Activated CD4-positive, CD25-positive, alpha-beta regulatory T cell (primary cell): ENCODE measurements around the gene KCNG2.

Experiments
- DNase-seq, 4 experiments: peaks; one replicate each; lab custom pipeline; 2025; lab: John Stamatoyannopoulos, UW

KCNG2 gene

DNA sequence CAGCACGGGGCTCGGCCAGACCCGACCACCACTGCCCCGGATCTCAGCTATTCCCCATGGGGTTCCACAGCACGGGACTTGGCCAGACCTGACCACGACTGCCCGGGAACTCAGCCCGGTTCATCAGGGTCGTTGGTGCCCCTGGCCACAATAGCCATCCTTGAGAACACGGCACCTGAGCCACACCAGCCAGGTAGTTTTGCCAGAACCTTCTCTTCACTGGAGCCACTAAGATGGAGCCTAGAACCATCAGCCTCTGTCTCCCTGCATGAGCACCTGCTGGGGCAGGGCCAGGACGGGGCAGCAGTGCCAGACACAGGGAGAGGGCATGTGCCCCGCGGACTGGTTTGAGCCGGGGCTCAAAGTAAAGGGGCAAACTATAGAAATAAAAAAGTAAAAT is 11.4 kb upstream of the KCNG2 start:
- DNase-seq: no peak

DNA sequence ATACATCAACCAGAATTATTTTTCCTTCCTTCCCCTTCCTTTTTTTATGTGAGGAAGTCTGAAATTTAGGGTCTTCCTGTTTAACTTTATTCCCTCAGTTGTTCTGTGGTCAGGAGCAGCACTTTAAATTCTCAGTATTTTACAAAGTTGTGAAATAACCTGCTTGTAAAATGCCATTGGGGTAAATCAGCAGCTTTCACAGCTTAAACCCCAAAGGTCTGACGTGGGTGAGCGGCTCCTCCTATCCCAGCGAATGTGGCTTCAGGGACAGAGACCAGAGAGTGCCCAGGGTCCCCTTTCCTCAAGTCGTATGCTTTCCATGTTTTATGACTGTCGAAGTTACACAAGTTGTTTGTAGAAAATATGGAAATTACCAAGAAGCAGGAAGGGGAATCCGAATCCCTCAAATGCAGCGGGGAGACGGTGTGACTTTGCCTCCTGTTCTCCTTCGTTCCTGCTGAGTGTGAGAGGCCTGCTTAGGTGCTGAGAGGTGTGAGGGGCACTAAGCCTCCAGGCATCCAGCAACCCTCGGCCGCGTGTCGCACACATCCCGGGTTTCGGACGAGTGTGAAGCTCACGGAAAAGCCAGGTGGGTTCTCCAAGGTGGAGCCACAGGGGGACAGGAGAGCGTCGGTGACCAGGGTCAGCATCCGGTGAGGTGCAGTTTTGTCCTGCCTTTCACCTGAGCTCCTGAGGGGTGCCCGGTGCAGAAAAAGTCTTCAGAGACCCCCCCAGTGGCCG is 10.8 kb upstream of the KCNG2 start:
- no peak for DNase-seq

DNA sequence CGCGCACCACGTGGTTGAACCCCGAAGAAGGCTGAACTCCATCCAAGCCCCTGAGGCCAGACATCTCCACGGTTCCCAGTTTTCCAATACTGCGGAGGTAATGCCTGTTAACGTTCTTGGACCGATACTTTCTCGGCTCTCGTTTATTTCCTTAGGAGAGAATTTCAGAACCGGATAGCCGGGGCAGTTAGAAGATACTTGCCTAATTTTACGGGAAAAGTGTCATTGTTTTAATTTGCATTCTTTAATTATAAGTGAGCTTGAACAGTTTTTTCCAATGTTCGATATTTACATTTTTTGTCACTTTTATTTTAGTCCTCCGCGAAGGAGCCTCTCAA is 10.2 kb upstream of the KCNG2 start:
- DNase-seq: no peak

DNA sequence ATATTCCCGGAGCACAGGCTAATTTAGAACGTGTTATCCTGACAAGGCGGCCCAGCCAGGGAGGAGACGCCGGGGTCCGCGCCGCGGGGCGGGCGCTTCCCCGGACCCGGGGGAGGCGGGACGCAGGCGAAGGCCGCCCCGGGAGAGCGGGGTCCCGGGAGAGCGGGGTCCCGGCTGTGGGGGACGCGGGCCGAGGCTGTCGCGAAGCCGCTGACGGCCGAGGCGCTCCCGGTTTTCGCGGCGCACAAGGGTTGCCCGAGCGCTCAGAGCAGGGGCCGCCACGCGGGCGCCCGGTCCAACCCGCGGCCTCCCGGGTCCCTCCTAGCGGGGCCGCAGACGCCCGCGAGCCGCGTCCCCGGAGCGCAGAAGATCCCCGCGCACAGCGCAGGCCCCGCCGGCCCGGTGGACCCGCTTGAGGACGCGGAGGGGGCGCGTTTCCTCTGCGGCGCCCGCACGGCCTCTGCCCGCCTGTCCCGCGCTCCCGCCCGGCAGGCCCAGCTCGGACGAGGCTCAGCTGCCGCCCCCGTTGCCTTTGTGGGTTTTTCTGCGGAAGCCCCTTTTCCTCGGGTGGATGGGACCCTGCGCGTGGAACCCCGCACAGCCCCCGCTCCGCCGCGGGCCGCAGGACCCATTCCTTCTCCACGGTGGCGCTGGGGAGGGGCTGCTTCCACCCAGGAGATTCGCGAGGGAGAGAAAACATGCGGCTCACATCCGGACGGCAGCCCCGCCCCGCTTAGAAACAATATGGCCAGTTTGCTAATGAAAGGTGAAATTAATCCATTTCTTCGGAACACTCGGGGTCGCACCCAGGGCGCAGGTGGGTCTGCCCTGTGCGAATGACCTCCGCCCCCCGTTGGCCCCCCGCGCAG is 9.6 kb upstream of the KCNG2 start:
- no peak for DNase-seq

DNA sequence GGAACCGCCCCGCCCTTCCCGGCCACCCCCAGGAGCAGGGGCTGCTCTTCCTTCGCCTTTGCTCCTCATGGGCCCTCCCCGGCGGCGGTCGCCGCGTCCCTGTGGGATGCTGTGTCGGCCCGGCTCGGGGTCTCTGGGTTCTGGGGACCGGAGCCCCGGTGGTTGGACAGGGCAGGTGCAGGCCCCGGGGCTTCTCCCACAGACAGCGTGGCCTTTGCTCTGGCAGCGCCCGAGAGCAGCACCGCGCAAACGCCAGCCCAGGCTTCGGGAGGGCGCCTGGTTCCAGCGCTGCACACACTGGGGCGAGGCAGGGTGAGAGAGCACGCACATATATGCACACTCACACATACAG is 9.0 kb upstream of the KCNG2 start:
- no peak for DNase-seq

DNA sequence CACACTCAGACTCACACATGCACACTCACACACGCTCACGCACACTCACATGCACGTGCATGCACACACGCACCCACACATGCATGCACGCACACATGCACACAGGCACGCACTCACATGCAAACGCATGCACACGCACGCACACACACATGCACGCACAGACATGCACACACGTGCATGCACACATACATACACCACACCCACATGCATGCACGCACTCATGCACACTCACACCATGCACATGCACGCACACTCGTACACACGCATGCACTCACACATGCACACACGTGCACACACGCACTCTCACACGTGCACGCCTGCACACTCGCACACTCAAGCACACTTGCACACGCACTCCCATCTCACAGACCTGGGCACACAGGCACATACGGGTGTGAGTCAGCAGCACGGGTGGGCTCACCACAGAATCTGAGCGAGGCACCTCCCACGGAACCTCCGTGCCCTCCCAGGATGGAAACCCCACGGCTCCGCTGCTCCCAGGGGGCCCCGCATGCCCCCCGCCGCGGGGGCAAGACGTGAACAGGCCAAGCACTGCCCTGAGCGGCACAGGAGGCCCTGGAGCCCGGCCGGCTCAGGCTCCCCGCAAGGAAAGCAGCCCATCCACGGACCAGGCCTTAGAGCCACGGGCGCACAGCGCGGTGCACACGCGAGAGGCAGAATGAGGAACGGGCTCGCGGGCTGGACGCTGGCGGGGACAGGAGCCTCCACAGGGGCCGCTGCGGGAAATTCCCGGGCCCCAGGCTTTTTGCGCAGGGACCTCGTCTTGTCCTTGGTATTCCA is 8.4 kb upstream of the KCNG2 start:
- DNase-seq: no peak

DNA sequence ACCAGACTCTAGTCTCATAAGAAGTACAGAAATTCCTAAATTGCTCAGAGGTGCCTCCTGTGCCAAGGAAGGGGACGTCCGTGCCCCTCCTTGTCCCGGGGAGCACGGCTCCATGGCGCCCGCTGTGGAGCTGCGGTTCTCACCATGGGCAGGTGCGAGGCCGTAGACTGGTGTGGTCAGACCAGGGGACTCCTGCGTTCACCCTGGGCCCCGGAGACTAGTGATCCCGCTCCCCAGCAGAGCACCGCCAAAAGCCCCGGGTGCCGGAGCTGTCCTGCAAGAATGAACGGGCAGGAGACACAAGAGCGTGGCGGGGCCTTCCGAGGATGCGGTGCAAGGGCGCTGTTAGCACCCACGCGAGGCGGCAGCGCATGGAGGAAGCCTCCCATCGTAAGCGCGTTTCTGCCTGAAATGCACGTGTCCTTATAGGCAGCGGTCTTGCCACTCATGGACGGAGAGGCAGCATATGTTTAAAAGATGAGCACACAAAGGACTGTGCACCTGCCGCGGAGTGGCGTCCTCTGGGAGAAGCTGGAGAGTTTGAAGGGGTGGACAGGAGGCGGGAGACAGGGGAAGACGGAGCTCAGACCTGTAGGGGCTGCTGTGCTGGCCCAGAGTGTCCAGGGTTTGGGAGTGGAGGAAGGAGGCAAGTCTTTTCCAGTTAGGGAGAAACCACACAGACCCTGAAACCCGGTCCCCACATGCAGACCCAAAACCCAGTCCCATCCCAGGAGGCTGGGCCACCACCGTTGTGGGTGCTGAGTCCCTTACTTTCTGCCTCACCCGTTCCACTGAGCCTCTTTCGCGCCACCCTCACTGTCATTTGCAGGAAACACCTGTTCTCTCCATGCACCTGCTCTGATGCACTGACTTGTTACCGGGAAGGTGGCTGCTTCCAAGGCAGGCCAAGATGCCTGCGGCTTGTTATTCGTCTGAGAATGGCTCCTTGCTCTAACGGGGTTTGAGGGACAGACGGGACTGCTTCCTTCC is 7.5 kb upstream of the KCNG2 start:
- DNase-seq: no peak

DNA sequence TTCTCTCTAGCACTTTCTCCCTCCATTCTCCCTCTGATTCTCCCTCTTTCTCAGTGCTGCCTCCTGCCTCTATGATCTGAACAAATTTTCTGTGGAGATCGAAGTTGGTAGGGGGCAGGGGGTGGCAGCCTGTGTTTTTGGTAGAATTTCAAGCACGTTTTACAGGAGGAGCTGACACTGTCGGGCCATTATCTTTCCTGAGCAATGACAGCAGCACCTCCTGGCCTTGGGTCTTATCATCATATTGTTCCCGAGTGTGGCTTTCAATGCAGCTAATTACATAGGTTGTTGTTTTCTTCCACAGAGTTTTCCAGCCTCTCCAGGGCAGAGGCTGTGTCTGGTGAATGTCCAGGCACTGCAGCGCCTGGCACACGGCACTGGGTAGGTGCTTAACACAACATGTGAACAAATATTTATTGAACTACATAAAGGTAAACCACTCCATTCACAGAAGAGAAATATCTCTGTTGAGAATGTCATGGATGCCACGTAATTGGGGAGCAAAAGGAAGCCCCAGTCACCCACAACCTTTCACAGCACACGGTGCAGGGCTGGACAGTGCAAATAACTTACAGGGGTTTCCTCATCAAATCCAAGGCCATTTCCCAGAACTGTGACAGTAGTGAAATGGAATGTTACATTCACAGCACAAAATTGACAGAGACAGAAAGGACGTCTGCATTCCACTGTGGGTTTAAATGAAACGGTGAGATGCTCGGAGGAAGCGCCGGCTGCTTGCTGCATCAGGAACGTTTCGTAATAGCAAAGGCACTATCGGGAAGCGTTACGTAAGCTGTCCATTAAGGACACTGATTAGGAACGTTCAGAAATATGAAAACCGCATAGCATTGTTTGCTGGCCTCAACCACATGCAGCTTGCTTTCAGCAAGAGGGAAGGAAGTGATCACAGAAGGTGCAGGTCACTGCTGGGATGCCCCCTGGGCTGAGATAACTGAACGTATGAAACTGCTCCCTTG is 6.5 kb upstream of the KCNG2 start:
- no peak for DNase-seq

- DNase-seq: no peak
Observed at GRCh38 chr18:79792096-79792987, 5.4 kb upstream of the KCNG2 start.

- no peak for DNase-seq
Observed at GRCh38 chr18:79792988-79793355, 4.8 kb upstream of the KCNG2 start.

- DNase-seq: no peak
Observed at GRCh38 chr18:79794846-79795245, 2.9 kb upstream of the KCNG2 start.

GRCh38 chr18:79795446-79795845 is 2.3 kb upstream of the KCNG2 start:
- DNase-seq: no peak

DNA sequence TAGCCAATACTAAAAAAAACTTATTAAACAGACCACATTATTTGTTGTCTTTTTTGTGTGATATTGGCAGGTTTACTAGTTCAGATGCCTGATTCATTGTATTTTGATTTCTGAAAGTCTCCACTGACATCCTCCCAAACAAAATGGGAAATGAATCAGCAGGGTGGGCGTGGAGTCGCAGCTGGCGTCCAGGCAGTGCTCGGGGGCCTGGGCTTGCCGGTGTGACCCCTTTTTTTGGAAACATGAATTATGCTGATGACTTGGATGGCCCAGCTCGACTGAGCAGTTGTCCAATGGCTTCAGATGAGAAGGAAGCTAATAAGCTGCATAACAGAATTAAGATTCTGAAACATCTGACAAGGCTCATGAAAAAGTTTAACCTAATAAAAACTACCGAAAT is 1.7 kb upstream of the KCNG2 start:
- DNase-seq: no peak

DNA sequence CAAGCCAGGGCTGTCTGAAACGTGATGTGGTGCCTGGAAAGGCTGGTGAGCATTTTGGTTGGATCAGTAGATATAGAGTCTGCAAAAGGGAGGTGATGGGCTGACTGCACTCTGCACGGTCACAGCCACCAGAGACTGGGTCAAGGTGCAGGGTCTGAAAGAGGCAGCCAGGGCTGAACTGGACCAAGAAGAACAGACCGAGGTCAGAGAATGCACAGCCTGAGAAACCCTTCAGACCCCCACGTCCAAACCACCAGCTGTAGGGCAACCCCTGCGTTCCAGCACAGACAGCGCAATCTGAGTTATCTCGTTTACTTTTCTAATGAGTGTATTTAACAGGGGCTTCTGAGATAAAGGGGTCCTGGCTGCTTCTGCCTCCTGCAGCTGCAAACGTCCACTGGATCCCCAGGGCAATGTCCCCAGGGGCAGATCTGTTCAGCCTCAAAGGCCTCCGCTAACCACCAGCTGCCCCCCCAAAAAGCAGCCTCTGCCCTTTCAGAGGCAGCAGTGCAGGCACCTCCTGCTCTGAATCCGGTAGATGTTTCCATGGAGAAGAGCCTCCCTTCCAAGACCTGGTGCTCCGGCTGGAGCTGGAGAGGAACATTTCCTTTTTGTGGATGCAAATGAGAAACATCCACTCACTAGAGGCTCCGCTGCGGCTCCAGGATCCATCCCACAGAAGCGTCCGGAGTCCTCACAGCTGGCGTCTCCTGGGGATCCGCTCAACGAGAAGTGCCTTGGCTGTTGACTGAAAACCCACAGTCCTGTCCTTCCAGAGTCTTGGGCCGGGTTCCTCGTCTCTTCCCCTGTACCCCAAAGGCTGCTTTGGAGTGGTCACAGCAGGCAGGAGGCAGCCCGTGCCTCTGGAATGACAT is 970 bp upstream of the KCNG2 start:
- DNase-seq: no peak

GRCh38 chr18:79798346-79798998 is 734 bp downstream of the KCNG2 start:
- DNase-seq: no peak

DNA sequence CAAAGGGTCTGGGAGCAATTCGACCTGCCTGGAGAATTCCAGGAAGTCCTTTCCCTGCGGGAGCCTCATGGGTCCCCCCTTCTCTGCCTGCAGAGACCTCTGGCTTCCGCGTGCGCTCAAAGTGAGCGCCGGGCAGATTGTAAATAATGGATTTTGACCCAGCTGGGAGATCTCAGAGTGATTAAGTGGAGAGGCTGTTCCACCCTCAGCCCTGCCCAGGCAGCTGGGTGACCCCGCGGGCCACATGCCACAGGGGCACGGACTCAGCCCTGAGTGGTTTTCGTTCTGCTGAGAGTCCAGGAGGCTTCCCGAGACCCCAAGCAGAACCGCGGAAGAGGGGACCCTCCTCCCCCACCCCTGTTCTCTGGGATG is 1.2 kb downstream of the KCNG2 start:
- no peak for DNase-seq

DNA sequence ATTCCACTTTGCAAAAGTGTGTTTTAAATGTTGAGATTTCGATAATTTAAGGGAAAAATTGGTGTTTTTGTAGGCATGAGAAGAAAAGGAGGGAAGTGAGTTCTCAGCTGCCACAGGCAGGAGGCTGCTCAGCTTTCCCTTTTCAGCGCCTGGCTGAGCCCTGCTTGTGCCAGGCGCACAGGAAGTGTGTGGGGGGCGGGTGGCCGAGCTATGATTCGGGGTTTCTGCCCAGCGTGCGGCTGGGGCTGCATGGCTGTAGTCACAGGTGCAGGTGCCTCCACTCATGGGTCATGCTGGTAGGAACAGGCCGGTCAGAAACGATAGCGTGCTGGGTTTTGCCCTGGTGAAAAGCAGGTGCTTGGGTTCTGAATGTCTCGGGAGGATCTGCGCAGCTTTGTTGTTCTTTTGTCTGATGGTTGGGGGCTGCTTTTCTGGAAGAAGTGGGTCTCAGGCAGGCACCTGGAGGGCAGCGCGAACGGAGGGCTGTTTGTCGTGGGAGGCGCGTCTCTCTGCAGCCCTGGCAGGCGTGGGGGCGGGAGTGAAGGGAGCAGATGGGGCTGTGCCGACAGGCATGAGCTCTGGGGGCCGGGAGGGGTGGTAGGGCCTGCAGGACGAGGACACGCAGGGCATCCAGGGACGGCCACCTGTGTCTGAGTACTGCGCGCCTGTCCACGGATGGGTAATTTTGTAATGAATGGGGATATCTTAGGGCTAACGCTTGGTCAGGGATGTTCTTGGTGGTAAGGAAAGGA is 2.1 kb downstream of the KCNG2 start:
- DNase-seq: no peak
